Activated naive CD8-positive, alpha-beta T cell treated with anti-CD3 and anti-CD28 coated beads for 36 hours (primary cell): ENCODE data around the gene ATXN3L. TPM values are rescaled to one million over a fixed set of nuclear protein-coding genes. Genes with fewer than 3 reads are reported as not detected.

Experiments
- total RNA-seq, 2 experiments: library from RNA; stranded (reverse); gene quantifications; one replicate each; pipeline ENCODE4 v1.2.3, GENCODE V29; 2021

Gene ATXN3L
- total RNA-seq, 2 experiments from 2014 or later, result not detected

Other genes starting within 250 kb of the ATXN3L start
- gene EGFL6, start 249.5 kb upstream of the ATXN3L start, total RNA-seq, result 1 to 10 TPM; 1.8 to 2.2 TPM